Measurements from ENCODE around the gene SIMC1.
"Not testable (repeated sequence)": the region's sequence is repeated elsewhere in the genome, so short reads cannot be mapped to it uniquely, and the experiment has no call there.

The SIMC1 gene

DNA sequence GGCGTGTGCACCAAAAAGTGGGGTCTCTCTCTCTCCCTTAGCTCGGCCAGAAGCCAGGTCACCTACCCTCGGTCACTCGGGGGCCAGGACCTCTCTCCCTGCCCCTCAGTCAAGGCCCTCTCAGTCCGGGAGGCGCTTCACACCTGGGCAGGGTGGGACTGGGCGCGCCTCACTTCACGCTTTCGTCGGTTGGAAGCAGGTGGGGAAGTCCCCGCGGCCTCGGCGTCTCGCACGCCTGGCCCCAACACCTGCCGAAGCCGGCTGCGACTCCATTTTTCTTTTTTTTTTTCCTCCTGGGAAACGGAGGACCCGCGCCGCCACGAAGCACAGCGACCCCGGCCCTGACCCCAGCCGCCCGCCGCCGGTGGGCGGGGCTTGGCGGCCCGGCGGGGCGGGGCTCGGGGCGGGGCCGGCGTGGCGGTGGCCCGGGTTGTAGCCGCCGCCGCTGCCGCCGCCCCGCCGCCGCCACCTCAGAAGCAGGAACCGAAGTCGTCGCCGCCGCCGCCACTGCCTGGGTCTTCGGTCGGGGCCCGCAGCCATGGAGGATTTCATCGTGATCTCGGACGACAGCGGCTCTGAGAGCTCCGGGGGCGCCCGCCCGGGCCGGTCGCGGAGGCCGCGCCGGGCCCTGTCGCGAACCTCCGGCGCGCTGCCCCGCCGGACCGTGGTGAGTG lies at the start of gene SIMC1:
SIMC1 (plus strand) TSS at position 454 of the 674 bp plus-strand sequence; CDS start at position 539, 85 bp downstream.
- peak; percentile 82 for DNase-seq (ENCODE audit: low spot score)

GRCh38 chr5:176188506-176189193 lies 49.6 kb upstream of the SIMC1 start:
- no peak for DNase-seq (ENCODE audit: low spot score)

DNA sequence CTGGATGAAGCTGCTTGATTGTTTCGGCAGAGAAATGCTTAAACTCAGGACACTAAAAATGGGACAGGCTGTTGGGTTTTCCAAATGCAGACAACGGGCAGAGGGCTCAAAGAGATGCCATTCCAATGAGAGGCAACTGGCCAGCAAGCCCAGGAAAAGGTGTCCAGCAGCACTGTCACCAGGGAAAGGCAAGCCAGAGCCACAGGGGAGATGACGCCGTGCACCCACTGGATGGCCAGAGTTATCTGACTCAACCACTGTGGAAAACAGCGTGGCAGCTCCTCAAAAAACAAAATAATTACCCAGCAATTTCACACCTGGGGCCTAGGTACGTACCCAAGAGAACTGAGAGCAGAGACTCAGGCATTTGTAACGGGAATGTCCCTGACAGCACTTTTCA lies 48.4 kb upstream of the SIMC1 start:
- DNase-seq (ENCODE audit: low spot score), result no peak

DNA sequence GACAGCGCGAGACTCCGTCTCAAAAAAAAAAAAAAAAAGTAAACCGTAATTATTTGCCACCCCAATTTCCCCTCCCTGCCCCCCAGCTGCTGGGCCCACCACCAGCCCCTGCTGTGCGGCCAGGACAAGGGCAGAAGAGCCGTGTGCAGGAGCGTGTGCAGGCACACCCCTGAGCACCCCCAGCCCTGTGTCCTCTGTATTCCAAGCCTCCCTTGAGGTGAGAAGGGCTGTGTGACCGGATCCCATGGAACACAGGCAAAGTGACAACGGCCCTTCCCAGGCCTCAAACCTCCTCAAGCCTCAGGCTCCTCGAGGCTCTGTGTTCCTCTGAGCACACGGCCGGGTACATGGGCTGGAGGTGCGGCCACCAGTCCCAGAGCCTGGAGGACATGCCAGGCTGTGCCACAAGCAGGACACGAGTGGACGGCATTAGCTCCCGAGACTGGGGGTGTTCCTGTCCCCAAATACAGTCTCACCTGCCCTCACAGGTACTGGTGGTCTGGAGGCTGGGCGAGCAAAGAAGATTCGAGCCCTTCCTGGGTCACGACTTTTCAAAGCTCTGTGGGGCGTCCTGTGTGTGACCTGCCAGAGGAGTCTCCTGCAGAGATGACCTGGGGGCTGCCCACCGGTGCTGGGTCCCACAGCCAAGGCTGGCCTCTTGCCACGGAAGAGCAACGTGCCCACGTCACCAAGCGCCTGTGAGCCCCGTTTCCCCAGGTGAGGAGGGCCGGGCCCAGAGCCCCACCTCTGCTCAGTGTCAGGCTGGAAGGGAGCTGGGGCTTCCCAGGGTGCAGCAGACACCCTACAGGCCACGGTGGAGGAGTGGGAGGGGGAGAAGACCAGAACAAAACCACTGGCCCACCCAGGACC lies 47.1 kb upstream of the SIMC1 start:
- DNase-seq (ENCODE audit: low spot score), result no peak

DNA sequence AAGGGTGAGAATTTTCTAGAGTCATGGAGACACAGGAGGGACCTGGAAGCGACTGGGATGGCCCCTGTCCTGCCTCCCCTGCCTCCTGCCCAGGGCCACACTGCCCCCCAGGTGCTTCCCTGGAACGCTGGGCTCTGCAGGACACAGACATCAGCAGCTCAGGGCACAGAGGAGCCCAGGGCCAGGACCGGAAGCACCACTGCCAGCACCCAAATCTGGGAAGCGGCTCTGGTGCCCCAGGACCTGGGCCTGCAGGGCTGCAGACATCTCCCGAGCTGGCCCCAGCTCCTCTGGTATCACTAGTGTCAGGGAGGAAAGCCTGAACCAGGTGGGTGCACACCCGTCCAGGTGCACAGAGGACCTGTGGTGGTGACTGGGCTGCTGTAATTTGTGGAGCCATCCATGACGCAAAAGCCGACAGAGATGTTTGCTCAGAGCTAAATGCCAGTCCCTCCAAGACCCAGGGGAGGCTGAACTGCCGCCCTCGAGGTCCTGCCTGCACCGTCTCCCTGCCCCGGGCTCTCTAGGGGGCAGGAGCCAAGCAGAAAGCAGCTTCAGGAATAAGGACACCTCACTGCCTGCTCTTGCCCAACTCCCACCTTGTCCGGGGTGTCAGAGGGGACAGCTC lies 46.0 kb upstream of the SIMC1 start:
- no peak for DNase-seq (ENCODE audit: low spot score)

- not testable (repeated sequence) for DNase-seq (ENCODE audit: low spot score)
Measured at GRCh38 chr5:176192722-176193117, 45.5 kb upstream of the SIMC1 start.

DNA sequence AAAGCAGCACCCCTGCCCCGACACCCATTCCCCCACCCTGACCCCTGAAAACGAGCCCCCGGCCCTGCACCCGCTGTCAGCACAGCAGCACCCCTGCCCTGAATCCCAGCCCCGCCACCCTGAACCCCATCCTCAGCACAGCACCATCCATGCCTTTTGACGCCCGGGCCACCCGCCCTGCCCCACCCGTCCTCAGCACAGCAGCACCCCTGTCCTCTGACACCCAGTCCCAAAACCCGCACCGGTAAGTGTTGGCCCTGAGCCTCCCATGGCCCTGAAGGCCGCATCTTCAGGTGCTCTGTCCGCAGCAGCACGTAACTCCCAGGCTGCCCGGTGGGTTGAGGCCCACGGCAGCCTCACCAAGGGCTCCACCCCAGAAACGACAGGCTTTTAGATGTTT lies 44.6 kb upstream of the SIMC1 start:
- not testable (repeated sequence) for DNase-seq (ENCODE audit: low spot score)

- DNase-seq (ENCODE audit: low spot score), result not testable (repeated sequence)
Measured at GRCh38 chr5:176194238-176195083, 43.8 kb upstream of the SIMC1 start.

- DNase-seq (ENCODE audit: low spot score), result not testable (repeated sequence)
Measured at GRCh38 chr5:176195084-176195413, 43.2 kb upstream of the SIMC1 start.

- DNase-seq (ENCODE audit: low spot score), result not testable (repeated sequence)
Measured at GRCh38 chr5:176195487-176196207, 42.6 kb upstream of the SIMC1 start.

- DNase-seq (ENCODE audit: low spot score), result not testable (repeated sequence)
Measured at GRCh38 chr5:176196781-176197180, 41.4 kb upstream of the SIMC1 start.

DNA sequence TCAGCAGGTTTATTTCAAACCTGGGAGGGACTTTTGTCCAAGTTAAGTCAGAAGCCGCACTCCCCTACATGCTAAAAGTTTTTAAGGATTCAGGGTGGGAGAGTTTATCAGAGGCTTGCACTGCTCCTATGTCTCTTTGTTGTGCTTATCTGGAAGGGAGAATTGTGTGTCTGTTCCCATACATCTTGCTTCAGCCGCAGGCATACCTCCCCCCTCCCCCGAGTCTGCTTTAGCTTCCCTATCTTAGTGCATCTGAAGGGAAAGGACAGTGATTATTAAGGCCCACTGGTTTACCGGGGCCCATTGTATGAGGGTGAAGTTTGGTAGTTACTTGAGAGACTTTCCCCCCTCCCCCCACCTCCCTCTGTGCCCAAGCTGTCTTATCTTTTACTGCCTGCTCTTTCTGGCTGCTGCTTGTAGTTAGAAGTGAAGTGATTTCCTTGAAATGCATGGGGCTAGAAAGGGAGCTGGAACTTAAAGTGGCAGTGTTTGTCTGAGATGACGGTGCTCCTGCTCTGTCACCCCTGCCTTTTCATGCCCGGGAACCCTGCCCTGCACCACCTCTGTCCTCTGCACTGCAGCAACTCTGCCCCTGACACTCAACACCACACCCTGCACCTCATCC lies 40.9 kb upstream of the SIMC1 start:
- DNase-seq (ENCODE audit: low spot score), result not testable (repeated sequence)

DNA sequence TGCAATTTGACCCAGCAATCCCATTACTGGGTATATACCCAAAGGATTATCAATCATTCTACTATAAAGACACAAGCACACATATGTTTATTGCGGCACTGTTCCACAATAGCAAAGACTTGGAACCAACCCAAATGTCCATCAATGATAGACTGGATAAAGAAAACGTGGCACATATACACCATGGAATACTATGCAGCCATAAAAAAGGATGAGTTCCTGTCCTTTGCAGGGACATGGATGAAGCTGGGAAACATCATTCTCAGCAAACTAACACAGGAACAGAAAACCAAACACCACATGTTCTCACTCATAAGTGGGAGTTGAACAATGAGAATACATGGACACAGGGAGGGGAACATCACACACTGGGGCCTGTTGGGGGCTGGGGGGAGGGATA lies 39.9 kb upstream of the SIMC1 start:
- not testable (repeated sequence) for DNase-seq (ENCODE audit: low spot score)

- not testable (repeated sequence) for DNase-seq (ENCODE audit: low spot score)
Measured at GRCh38 chr5:176198991-176199733, 39.1 kb upstream of the SIMC1 start.

GRCh38 chr5:176199803-176200399 lies 38.3 kb upstream of the SIMC1 start:
- DNase-seq (ENCODE audit: low spot score), result not testable (repeated sequence)

DNA sequence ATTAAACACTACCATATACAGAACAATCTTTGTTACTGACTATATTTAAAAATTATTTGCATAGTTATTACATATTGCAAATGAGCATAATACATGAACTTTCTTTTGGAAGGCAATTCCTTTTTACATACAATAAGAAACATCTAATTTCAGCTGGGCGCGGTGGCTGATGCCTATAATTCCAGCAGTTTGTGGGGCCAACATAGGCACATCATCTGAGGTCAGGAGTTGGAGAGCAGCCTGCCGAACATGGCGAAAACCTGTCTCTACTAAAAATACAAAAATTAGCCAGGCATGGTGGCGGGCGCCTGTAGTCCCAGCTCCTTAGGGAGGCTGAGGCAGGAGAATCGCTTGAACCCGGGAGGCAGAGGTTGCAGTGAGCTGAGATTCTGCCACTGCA lies 36.4 kb upstream of the SIMC1 start:
- DNase-seq (ENCODE audit: low spot score), result no peak

DNA sequence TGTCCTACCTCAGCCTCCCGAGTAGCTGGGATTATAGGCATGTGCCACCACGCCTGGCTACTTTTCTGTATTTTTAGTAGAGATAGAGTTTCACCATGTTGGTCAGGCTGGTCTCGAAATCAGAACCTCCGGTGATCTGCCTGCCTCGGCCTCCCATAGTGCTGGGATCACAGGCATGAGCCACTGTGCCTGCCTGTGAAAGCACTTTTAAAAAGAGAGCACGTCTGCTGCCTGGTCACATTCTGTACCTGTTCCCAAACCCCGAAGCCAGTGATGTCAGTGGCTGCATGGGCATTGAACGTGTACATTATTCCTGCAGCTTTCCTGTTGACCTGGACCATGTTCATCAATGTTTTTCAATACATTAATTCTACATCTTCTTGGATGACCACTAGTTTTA lies 35.1 kb upstream of the SIMC1 start:
- DNase-seq (ENCODE audit: low spot score), result no peak

GRCh38 chr5:176203535-176203934 lies 34.7 kb upstream of the SIMC1 start:
- not testable (repeated sequence) for DNase-seq (ENCODE audit: low spot score)

DNA sequence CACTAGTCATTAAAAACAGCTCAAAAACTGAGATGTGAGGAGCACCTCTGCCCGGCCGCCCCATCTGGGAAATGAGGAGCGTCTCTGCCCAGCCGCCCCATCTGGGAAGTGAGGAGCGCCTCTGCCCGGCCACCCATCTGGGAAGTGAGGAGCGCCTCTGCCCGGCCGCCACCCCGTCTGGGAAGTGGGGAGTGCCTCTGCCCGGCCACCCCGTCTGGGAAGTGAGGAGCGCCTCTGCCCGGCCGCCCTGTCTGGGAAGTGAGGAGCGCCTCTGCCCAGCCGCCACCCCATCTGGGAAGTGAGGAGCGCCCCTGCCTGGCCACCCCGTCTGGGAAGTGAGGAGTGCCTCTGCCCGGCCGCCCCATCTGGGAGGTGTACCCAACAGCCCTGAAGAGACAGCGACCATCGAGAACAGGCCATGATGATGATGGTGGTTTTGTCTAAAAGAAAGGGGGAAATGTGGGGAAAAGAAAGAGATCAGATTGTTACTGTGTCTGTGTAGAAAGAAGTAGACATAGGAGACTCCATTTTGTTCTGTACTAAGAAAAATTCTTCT lies 23.7 kb upstream of the SIMC1 start:
- DNase-seq (ENCODE audit: low spot score), result not testable (repeated sequence)

Measured in D341Med (cell line).